Uterus (tissue), 2 donors: ENCODE data around the gene ST3GAL5.

Experiments
- POLR2A ChIP-seq, 2 donors: fragments of 450-650 bp; IDR thresholded peaks; one replicate each; pipeline ENCODE4 v1.6.1; 2016; ENCODE audit warnings: antibody characterized with exemption in 2 of 2, mild to moderate bottlenecking in 1 of 2, moderate library complexity in 1 of 2
- TF ChIP-seq, protein P1 (sequence below), 4 experiments: fragments of 200-600 bp in 2 of 4; fragments of 450-650 bp in 2 of 4; sonication (generic) in 2 of 4; IDR thresholded peaks; one replicate each; pipeline ENCODE4 v1.5.1; 2016 to 2019; ENCODE audit warnings: antibody characterized with exemption in 4 of 4, mild to moderate bottlenecking in 2 of 4, moderate library complexity in 1 of 4

DNA sequence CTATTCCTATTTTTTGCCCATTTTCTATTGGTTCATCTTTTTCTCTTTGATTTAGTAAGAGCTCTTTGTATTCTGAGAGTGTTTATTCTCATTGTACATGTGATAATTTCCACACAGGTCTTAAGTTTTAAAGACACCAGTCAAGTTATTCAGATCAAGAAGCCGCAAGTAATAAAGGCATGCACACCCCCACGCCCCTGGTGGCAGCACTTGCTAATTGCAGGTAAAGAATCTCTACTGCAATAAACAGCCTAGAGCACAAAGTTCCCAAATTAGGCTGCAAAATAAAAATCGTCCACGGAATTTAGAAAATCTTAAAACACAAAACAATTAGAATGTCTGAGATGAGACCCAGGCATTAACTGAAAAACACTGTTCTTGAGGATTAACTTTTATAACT, 45.2 kb downstream of the ST3GAL5 start:
- TF ChIP-seq, protein P1, sequence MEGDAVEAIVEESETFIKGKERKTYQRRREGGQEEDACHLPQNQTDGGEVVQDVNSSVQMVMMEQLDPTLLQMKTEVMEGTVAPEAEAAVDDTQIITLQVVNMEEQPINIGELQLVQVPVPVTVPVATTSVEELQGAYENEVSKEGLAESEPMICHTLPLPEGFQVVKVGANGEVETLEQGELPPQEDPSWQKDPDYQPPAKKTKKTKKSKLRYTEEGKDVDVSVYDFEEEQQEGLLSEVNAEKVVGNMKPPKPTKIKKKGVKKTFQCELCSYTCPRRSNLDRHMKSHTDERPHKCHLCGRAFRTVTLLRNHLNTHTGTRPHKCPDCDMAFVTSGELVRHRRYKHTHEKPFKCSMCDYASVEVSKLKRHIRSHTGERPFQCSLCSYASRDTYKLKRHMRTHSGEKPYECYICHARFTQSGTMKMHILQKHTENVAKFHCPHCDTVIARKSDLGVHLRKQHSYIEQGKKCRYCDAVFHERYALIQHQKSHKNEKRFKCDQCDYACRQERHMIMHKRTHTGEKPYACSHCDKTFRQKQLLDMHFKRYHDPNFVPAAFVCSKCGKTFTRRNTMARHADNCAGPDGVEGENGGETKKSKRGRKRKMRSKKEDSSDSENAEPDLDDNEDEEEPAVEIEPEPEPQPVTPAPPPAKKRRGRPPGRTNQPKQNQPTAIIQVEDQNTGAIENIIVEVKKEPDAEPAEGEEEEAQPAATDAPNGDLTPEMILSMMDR (IDR thresholded peaks at IDR 0.05): no peak
- TF ChIP-seq POLR2A (IDR thresholded peaks at IDR 0.05): no peak
